NCI-H446 treated with DMSO at 0.1 percent for 48 hours (cell line): Measurements from ENCODE around the gene DGUOK.
A peak's percentile ranks its signal among the peaks of the same experiment; 100 is the strongest.

Experiments used
- DNase-seq: peaks from one replicate; lab custom pipeline; 2025; lab: John Stamatoyannopoulos, UW

The DGUOK gene

DNA sequence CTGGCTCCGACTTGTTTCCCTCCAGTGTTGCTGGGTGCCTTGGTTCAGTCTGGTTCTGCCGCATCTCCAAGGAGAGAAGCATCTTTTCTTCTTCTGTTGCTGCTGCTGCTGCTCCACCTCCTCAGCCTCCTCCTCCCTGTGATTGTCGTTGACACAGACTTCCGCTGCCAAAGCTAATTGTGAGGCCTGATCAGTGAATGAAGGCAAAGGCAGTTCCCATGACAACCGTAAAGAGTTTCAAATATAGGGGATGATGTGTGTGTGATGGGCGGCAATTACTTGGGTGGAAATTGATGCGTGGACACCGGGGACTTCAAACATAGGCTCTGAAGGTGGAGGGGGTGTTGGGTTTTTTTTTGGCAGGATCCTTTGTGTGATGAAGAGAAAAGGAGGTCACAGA, 71.8 kb downstream of the DGUOK start:
- DNase-seq: no peak

DNA sequence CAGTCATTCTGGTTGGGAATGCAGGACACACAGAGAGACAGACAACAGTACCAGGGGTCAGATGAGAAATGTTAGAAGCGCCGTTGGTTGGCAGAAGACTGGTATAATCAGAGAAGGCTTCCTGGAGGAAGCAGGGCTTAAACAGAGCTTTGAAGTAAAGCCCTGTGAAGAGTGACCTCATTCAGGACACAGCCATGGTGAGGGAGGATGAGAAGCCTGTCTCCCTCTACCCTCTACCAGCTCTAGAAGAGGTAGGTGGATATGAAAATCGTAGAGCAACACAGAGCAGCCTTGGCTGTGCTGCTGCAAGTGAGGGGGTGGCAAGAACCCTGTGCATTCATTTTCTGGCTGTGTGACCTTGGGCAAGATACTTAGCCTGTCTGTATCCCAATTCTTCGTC, 72.3 kb downstream of the DGUOK start:
- no peak for DNase-seq

DNA sequence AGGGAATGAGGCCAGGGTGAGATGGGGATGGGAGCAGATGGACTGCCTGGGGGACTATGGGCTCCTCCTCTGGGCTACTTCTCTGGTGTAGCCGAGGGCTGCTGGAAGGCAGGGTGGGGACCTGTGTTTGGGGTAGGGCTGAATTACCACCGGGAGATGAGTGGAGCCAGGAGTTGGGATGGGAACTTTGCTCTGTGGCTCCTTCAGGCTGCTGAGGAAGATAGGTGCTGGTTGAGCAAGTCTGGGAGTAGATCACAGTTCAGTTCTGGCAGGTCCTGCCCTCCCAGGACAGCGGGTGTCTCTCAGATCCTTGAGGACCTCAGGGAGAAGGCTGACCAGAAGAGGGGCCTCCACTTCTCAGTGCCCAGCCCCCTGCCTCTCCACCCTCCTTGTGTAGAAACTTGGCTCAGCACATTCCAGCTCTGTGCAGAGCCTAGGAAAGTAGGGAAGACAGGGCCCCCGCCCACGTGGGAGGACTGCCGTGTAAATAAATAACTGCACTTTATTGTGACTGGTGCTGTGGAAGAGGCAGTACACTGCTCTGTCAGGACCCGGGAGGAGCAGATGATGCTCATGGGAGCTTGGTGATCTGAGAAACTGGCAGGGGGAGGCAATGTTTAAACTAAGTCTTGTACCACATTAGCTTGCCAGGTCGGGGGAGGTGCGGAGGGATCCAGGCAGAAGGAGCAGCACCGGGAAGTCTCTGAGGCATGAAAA, 73.4 kb downstream of the DGUOK start:
- DNase-seq: peak; percentile 15

DNA sequence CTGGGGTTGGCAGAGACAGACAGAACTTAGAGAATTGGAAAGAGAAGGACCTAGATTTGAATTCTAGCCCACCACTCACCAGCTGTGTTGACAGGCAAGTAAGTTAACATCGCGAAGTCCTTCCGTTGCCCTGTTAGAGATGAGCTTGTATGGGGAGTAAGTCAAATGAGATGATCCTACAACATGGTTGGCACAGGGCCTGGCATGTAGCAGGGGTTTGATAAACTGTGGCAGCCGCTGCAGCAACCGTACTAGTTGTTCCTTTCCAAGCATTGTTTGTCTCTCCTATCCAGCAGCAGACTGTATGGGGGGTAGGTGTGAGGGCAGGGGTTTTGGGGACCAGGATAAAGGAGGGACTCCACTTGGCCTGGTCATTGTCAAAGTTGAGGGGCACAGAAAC, 74.0 kb downstream of the DGUOK start:
- DNase-seq: peak; percentile 22

DNA sequence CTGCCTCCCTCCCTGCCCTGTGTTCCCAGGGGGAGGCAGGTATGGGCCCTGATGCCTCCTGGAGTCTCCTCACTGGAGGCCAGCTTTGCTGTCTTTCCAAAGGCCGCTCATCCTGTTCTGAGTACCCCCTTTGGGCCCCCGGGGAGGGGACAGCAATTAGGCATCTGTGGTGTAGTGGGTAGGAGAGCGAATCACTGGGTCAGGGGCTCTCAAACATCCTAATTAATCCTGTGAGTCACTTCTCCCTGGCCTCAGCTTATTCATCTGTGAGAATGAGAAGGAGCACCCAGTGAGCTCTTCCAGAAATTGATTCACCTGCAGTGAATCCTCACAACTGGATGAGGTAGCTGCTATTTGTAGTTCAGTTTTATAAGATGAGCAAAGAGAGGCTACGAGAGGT, 74.4 kb downstream of the DGUOK start:
- DNase-seq: no peak

DNA sequence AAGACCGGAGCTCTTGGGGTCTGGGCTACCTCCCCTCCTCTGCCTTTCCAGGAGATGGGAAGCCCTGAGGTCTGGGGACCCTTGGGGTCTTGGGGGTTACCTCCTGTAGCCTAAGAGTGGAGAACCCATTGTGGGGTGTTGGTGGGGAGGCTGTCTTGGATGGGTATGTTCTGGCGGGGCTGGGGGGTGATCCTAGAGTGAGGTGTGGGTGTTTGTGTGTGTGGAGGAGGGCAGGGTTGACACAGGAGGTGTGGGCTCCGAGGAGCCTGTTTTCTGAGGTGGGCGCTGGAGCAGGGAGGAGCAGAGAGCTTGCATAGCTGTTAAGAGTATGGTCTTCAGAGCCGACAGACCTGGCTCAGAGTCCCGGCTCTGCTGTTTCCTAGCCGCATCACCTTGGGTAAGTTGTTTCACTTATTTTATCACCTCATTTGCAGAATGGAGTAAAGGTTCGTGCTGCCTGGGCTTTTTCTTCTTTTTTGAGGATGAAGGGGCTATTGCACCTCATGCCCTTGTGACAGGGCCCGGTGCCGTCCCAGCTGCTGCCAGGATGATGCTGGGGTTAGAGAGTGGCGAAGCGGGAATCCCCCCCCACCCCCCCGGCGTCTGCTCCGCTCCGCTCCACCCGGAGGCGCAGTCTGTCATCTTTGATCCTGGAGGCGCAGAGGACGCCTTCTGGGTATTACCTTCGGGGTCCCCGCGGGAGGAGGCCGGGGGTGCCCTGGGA, 75.3 kb downstream of the DGUOK start:
- no peak for DNase-seq

DNA sequence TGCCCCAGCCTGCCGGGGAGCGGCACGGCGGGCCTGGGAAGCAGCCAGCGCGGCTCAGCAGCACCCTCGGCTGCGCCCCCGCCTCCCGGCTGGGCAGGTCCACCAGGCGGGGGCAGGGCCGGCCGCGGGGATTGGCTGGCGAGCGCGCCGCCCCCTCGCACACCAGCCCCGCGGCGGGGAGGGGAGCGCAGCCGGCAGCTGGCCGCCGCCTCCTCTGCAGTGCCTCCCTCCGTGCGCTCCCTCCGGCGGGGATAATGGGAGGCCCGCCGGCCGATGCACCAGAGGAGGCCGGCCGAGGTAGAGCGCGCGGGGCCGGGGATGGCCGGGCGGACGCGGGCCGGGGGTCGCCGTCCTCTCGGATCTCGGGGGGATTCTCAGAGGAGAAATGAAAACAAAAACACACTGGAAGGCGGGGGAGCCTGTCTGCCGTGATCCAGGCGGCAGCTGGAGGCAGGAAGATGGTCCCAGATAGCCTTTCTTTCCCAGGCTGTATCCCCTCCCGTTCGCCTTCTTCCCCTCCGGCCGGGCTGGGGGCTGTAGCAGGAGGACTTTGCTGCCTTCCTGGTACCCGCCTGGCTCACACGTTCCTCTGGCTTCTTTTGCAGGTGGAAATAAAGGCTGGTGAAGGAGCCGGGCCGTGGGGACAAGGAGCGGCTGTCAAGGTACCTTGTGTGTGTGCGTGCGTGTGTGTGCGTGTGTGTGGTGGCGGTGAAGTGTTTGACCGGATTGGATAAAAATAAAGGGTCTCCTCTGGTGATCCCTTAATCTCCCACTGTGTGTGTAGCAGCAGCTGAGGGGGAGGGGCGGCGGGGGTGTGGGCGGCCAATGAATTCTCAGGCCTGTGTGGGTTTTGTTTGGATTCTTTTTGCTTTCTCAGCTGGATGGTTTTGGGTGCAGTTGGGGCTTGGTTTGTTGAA, 76.1 kb downstream of the DGUOK start:
- peak; percentile 60 for DNase-seq

DNA sequence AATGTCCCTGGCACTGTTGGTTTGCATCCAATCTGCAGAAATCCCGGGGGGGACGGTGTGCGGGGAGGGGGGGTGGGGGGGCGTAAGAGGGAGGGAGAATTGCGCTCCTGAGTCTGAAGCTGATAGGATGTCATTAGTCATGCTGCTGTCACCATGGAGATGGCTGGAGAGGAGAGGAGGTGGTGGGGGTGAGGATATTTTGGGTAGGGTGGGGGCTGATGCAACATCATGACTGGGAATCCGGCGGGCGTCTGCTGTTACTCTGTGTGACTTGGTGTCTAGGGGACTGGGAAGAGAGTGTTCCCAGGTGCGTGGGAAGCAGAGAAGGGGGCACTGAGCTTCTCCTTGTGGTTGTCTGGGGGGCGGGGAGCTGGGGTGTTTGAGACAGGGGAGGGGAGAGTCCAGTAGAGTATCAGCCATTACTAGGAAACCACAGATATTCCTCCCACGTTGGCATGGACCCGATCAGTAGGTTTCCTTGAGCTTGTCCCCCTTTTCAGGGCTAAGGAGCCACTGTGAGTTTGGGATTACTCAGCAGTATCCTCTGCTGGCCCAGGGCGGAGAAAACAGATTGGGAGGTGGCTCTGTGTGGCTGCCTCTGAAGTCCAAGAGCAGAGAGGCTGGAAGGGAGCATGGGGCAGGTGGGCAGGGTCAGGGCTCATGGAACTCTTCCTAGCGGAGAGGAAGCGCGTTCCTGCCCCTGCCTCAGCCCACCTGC, 77.0 kb downstream of the DGUOK start:
- DNase-seq: no peak

DNA sequence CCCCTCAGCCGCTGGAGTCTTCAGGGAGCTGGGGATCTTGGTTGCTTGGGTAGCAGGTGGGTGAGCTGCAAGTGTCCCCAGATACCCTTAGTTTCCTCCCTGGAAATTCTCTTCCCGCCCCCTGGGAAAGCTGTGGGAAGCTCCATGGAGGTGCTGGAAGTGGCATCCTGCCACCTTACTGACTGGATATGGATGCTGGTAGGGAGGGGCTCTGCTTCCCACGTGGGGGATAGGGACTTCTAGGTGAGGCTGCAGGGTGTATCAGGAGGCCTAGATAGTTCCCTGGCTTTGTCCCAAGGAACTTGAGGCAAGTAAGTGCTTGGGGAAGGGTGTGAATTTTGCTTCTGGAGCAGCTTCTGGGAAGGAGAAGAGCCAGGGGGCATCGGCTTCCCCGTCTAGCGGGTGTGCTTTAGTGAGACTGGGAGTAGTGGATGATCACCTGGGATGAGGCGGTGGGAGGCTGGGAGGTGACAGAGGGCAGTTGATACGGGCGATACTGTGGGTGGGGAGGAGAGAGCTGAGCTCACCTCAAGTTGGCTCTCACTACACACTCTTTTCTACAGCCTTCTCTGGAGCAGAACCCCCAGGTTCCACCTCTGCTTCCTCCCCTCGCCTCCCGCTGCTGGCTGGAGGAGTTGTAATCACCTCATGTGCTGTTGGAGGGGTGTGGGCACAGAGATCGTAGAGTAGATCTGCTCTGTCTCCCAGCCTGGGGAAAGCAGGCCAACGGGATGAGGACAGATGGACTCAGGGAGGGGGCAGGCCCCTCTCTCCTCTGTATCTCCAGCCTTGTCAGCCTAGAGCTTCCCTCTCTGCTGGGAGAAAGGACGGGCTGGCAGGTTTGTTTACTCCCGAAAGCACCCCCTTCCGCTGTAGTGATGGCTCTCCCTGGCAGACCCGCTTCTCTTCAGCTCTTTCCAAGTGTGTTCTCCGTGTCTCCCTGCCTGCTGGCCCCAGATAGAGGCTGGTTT, 77.8 kb downstream of the DGUOK start:
- peak; percentile 51 for DNase-seq

DNA sequence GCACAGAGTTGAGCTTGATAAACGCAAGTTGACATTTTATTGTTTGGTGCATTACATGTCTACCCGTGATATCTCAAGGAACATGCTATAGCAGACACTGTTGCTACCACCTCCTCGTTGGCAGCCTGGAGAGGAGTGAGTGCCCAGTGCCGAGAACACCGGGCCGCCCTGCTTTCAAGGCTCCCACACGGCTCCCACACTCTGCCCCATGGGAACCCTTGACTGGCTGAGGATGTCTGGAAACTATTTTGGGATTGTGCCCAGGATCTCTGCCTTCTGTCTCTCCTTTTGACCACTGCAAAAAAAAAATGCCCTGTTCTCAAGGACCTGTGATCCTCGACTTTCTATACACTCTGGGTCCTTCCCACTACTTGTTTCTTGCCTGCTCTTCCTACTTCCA, 79.1 kb downstream of the DGUOK start:
- peak; percentile 34 for DNase-seq

DNA sequence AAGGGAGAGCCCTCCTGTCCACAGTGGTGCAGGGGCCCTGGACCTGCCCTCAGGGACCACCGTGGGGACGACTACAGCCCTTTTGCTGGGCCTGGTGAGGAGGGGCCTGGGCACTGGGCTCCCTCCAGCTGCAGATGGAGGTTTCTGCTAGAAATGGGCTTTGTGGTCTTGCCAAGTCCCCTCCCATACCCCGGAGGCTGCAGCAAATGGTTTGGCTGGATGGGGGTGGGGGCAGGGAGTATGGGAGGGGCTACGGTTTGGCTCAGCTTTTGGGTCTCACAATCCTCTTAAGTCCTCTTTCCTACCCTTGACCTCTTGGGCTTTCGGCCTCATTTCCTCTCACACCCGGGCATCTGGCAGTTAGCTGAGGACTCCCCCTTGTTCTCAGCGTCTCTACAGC, 79.8 kb downstream of the DGUOK start:
- no peak for DNase-seq

DNA sequence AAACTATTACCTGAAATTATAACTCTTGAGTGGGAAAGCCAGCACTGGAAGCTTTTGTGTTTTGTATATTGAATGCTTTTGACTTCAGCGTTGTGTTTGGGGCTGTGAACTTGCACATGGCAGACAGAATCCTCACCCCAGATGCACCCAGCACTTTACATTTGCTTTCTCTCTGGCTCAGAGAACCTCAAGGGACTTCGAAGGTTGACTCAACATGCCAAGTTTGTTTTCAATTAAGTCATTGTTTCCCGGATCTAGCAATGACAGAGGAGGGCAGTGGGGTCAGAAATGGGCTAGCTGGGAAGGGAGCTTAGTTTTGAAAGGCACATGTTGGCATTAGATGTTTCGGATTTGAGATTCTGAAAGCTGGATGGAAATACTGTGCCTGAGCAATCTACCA, 80.4 kb downstream of the DGUOK start:
- no peak for DNase-seq

DNA sequence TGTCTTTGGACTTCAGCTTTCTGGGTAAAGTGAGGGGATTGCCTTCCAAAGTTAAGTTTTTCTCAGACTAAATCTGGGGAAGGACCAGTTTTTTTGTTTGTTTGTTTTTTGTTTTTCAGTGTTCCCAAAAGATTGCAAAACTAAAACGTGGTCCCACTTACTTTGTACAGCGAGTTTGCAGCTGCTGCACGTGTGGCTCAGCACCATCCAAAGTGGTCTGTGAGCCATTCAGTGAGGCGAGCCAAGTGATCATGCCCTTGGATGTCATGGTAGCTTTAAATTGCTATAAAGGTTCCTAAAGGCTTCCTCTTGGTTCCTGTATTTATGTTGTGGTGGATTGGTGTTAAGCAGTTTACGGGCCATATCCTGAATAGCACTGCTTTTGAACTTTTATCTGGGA, 81.0 kb downstream of the DGUOK start:
- no peak for DNase-seq
